Kidney (tissue), 14 donors: ENCODE data around the gene GNG13. TPM values are rescaled to one million over a fixed set of nuclear protein-coding genes. Genes with fewer than 3 reads are reported as not detected.
A peak's percentile ranks its signal among the peaks of the same experiment; 100 is the strongest.

ENCODE experiments used
- DNase-seq, 5 donors: peaks; one replicate each; pipeline ENCODE4 v3.0.0-alpha.2; 2013 to 2020
- FAIRE-seq: peaks from 2 replicates; lab custom pipeline; 2012; peaks lifted over from hg19 to GRCh38; lab: Jason Lieb, UNC
- H3K27ac ChIP-seq, 2 donors: one replicate each; pipeline ENCODE4 v1.7.0; 2013; ENCODE audit warnings: low read depth in 2 of 2, low read length in 2 of 2, inconsistent platforms in 1 of 2
- H3K27me3 ChIP-seq: one replicate; pipeline ENCODE4 v1.7.1; 2013; ENCODE audit warnings: low read length, inconsistent platforms; ENCODE audit not compliant: control insufficient read depth, insufficient read depth
- H3K36me3 ChIP-seq, 3 donors: one replicate each; pipeline versions ENCODE4 v1.7.0 to v1.7.1; 2013; ENCODE audit warnings: low read length in 3 of 3, control low read depth in 1 of 3, inconsistent platforms in 1 of 3; ENCODE audit not compliant: insufficient read depth in 3 of 3, control insufficient read depth in 2 of 3
- H3K4me1 ChIP-seq, 3 donors: one replicate each; pipeline versions ENCODE4 v1.7.0 to v1.7.1; 2013; ENCODE audit warnings: low read length in 3 of 3, inconsistent platforms in 1 of 3, low read depth in 1 of 3; ENCODE audit not compliant: control insufficient read depth in 2 of 3, insufficient read depth in 2 of 3
- H3K4me3 ChIP-seq, 3 donors: one replicate each; pipeline versions ENCODE4 v1.7.0 to v1.8.1; 2013; ENCODE audit warnings: low read length in 3 of 3, control low read depth in 1 of 3, inconsistent platforms in 1 of 3
- H3K9ac ChIP-seq, 3 donors: one replicate each; pipeline versions ENCODE4 v1.7.0 to v1.7.1; 2013; ENCODE audit warnings: low read length in 3 of 3, control low read depth in 1 of 3, inconsistent platforms in 1 of 3
- H3K9me3 ChIP-seq, 3 donors: one replicate each; pipeline versions ENCODE4 v1.7.0 to v1.7.1; 2013; ENCODE audit warnings: low read length in 3 of 3, control low read depth in 1 of 3, inconsistent platforms in 1 of 3; ENCODE audit not compliant: control insufficient read depth in 2 of 3, insufficient read depth in 1 of 3
- CTCF ChIP-seq: IDR thresholded peaks from 3 replicates; pipeline ENCODE4 v1.5.1; 2012; ENCODE audit warnings: mild to moderate bottlenecking, moderate library complexity, borderline replicate concordance; ENCODE audit not compliant: insufficient read depth; ENCODE audit errors: extremely low read depth
- intact Hi-C: fragments of 100-400 bp; cut with DNase I; formaldehyde crosslinking; loops from one replicate; pipeline ENCODE4 v1.11.1; 2022
- microRNA-seq: library from miRNA; unstranded; fragments of <30 nt; microRNA quantifications from one replicate; pipeline ENCODE4 v1.2.0, GENCODE V29; 2020
- polyA plus RNA-seq: library from polyadenylated mRNA; stranded (reverse); fragments of 350-450 nt; fragmentation: Illumina TruSeq; extraction: RNeasy Lipid Tissue Mini Kit (QIAGEN cat#74804); gene quantifications from one replicate; pipeline ENCODE4 v1.2.3, GENCODE V29; 2014; ENCODE audit warnings: low read depth, low replicate concordance; ENCODE audit not compliant: insufficient read depth
- total RNA-seq: library from RNA; stranded (reverse); fragmentation: NEBNext Ultra II Directional; extraction: Animal tissue kit (Norgen Biotek cat#: 25700); gene quantifications from one replicate; pipeline ENCODE4 v1.2.1, GENCODE V29; 2021
- donor health status: control.
- donor health status: control.
- donor health status: control.
- donor health status: control.
- donor health status: control.
- donor health status: DM: yes; HTN: yes; CAD: no.
- donor health status: Normal renal cell carcinoma (clear cell type).

The GNG13 gene
- total and polyA plus RNA-seq, 2 donors from 2014 or later, result not detected

DNA sequence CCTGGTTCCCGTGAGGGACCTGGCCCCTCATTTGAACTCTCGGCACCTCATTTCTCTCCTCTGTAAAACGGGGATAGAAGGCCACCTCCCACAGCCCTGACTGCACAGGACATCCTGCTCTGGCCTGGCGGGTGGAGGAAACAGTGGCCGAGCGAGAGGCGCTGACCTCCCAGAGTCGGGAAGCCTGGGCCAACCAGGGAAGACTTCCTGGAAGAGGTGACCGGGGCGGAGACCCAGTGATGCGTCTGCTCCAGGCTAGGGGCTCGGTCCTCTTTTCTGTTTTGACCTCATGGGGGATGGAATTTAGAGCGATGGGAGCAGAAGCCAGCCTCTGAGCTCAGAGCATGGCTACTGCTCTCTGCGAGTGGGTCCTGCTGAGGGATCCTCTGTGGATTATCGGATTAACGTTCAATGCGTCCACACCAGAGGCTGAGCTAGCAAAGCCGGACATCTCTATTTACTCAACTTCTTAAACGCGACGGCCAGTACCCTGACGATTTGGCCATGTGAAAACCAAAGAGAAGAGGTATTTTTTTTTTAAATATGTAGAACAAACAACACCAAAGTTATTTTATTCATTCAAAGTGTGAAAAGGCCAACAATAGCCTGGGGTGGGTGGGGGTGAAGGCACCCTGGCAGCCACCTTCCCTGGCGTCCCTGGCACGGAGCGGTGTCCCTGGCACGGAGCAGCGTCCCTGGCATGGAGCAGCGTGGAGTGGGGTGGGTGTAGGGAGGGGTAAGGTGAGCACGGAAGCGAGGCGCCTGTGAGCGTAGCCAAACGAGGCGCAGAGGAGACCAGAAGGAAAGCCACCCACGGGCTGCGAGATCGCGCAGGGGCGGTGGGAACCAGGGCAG is 49.2 kb downstream of the GNG13 start:
- no peaks in the 10 kb centered on the region for H3K36me3 ChIP-seq
- FAIRE-seq (no peak), DNase-seq (peak in 1 of 5 donors; percentile 38)
- no peak overlapping the region for H3K27ac ChIP-seq
- no peaks in the 10 kb centered on the region for H3K9me3 ChIP-seq
- no peak overlapping the region for H3K9ac ChIP-seq
- intact Hi-C loops, result no loop called here
- TF ChIP-seq CTCF, result no peak
- no peak overlapping the region for H3K4me3 ChIP-seq
- no peaks in the 10 kb centered on the region for H3K4me1 ChIP-seq
- no peaks in the 10 kb centered on the region for H3K27me3 ChIP-seq

DNA sequence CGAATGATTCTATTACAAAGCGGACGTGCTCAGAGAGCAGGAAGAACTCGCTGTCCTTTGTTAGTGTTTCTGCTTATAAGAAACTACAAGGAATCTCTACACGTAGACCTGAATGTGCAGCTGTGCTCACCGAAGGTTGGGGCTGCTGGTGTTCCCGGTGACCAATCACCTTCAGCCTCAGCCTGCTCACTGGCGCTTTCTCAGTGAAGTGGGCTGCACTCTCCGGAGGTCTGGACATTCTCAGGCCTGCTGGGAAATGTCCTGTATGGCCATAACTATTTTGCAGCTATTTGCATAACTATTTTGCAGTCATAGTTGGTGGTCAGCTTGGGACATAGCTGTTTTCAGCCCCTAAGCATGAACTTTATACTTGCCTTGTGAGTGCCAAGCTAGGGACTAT is 50.0 kb downstream of the GNG13 start:
- no peak for TF ChIP-seq CTCF
- DNase-seq, result peak in 3 of 5 donors; percentile 52 to 58 (median 57)
- no peaks in the 10 kb centered on the region for H3K27me3 ChIP-seq
- H3K4me1 ChIP-seq, result no peaks in the 10 kb centered on the region
- H3K27ac ChIP-seq, result no peak overlapping the region
- H3K36me3 ChIP-seq, result no peaks in the 10 kb centered on the region
- FAIRE-seq, result no peak
- no peak overlapping the region for H3K4me3 ChIP-seq
- H3K9me3 ChIP-seq, result no peaks in the 10 kb centered on the region
- intact Hi-C loops, result no loop called here
- H3K9ac ChIP-seq, result no peak overlapping the region

DNA sequence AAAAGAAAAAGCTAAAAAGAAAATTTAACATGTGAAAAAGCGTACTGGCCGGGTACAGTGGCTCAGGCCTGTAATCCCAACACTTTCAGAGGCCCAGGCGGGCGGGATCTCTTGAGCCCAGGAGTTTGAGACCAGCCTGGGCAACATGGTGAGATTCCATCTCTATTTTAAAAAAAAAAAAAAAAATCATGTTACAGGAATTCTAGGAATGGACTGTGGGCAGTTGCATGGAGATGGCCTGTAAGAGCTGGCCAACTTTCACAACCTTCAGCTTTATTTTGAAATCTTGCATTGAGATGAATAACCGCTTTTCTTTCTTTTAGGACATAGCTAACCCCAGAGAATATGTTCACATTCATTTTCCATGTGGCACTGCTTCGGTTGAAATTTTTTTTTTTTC is 51.5 kb downstream of the GNG13 start:
- FAIRE-seq, result no peak
- no peaks in the 10 kb centered on the region for H3K36me3 ChIP-seq
- no peak overlapping the region for H3K4me3 ChIP-seq
- intact Hi-C loops, result no loop called here
- no peak overlapping the region for H3K9ac ChIP-seq
- H3K9me3 ChIP-seq, result no peaks in the 10 kb centered on the region
- DNase-seq, result no peak
- TF ChIP-seq CTCF, result no peak
- H3K27ac ChIP-seq, result no peak overlapping the region
- no peaks in the 10 kb centered on the region for H3K4me1 ChIP-seq
- no peaks in the 10 kb centered on the region for H3K27me3 ChIP-seq

Small RNAs within 50 kb of the gene (microRNA-seq; reads per million reads assigned to microRNA genes)
- gene MIR662, result not detected

Other genes starting within 250 kb of the GNG13 start
- gene PRR35, start 240.3 kb downstream of the GNG13 start, total RNA-seq, result 1.8 TPM
- gene PRR35, start 240.3 kb downstream of the GNG13 start, polyA plus RNA-seq, result 24.4 TPM
- 3.3 TPM for gene NHLRC4, start 233.7 kb downstream of the GNG13 start, total RNA-seq
- 17.4 TPM for gene NHLRC4, start 233.7 kb downstream of the GNG13 start, polyA plus RNA-seq
- 92.9 TPM for gene PIGQ, start 230.8 kb downstream of the GNG13 start, total RNA-seq
- gene PIGQ, start 230.8 kb downstream of the GNG13 start, polyA plus RNA-seq, result 118 TPM
- 24.0 TPM for gene RAB40C, start 210.7 kb downstream of the GNG13 start, total RNA-seq
- 18.1 TPM for gene RAB40C, start 210.7 kb downstream of the GNG13 start, polyA plus RNA-seq
- gene WFIKKN1, start 169.7 kb downstream of the GNG13 start, total RNA-seq, result 0.69 TPM
- 1.8 TPM for gene WFIKKN1, start 169.7 kb downstream of the GNG13 start, polyA plus RNA-seq
- gene METTL26, start 164.4 kb downstream of the GNG13 start, total RNA-seq, result 44.2 TPM
- 183 TPM for gene METTL26, start 164.4 kb downstream of the GNG13 start, polyA plus RNA-seq
- gene MCRIP2, start 158.9 kb downstream of the GNG13 start, total RNA-seq, result 36.9 TPM
- gene MCRIP2, start 158.9 kb downstream of the GNG13 start, polyA plus RNA-seq, result 265 TPM
- 51.6 TPM for gene WDR90, start 151.4 kb downstream of the GNG13 start, total RNA-seq
- gene WDR90, start 151.4 kb downstream of the GNG13 start, polyA plus RNA-seq, result 10.6 TPM
- gene RHOT2, start 132.6 kb downstream of the GNG13 start, total RNA-seq, result 117 TPM
- gene RHOT2, start 132.6 kb downstream of the GNG13 start, polyA plus RNA-seq, result 90.5 TPM
- gene RHBDL1, start 125.1 kb downstream of the GNG13 start, total RNA-seq, result 0.88 TPM
- gene RHBDL1, start 125.1 kb downstream of the GNG13 start, polyA plus RNA-seq, result 9.7 TPM
- gene STUB1, start 120.3 kb downstream of the GNG13 start, total RNA-seq, result 92.9 TPM
- gene STUB1, start 120.3 kb downstream of the GNG13 start, polyA plus RNA-seq, result 218 TPM
- gene JMJD8, start 116.4 kb downstream of the GNG13 start, total RNA-seq, result 75.0 TPM
- gene JMJD8, start 116.4 kb downstream of the GNG13 start, polyA plus RNA-seq, result 80.4 TPM
- 11.8 TPM for gene WDR24, start 110.3 kb downstream of the GNG13 start, total RNA-seq
- 7.2 TPM for gene WDR24, start 110.3 kb downstream of the GNG13 start, polyA plus RNA-seq
- gene FBXL16, start 94.9 kb downstream of the GNG13 start, total RNA-seq, result 44.9 TPM
- 12.0 TPM for gene FBXL16, start 94.9 kb downstream of the GNG13 start, polyA plus RNA-seq
- 34.9 TPM for gene METRN, start 85.6 kb downstream of the GNG13 start, total RNA-seq
- 114 TPM for gene METRN, start 85.6 kb downstream of the GNG13 start, polyA plus RNA-seq
- gene ANTKMT, start 79.6 kb downstream of the GNG13 start, total RNA-seq, result 44.1 TPM
- gene ANTKMT, start 79.6 kb downstream of the GNG13 start, polyA plus RNA-seq, result 70.4 TPM
- 2.6 TPM for gene CCDC78, start 74.3 kb downstream of the GNG13 start, total RNA-seq
- gene CCDC78, start 74.3 kb downstream of the GNG13 start, polyA plus RNA-seq, result 1.3 TPM
- gene HAGHL, start 73.6 kb downstream of the GNG13 start, total RNA-seq, result 7.5 TPM
- gene HAGHL, start 73.6 kb downstream of the GNG13 start, polyA plus RNA-seq, result 18.0 TPM
- 36.8 TPM for gene CIAO3, start 59.7 kb downstream of the GNG13 start, total RNA-seq
- gene CIAO3, start 59.7 kb downstream of the GNG13 start, polyA plus RNA-seq, result 37.7 TPM
- 19.4 TPM for gene MSLN, start 40.0 kb downstream of the GNG13 start, total RNA-seq
- 3.7 TPM for gene MSLN, start 40.0 kb downstream of the GNG13 start, polyA plus RNA-seq
- 16.9 TPM for gene RPUSD1, start 12.4 kb downstream of the GNG13 start, total RNA-seq
- 15.1 TPM for gene RPUSD1, start 12.4 kb downstream of the GNG13 start, polyA plus RNA-seq
- gene CHTF18, start 12.1 kb downstream of the GNG13 start, total RNA-seq, result 16.0 TPM
- 4.2 TPM for gene CHTF18, start 12.1 kb downstream of the GNG13 start, polyA plus RNA-seq
- gene LMF1, start 170.2 kb upstream of the GNG13 start, total RNA-seq, result 28.6 TPM
- 15.4 TPM for gene LMF1, start 170.2 kb upstream of the GNG13 start, polyA plus RNA-seq
- gene SOX8, start 181.0 kb upstream of the GNG13 start, total RNA-seq, result 1.0 TPM
- 0.17 TPM for gene SOX8, start 181.0 kb upstream of the GNG13 start, polyA plus RNA-seq